GM19452 (cell line): ENCODE data around the gene BABAM2.
"Not testable (repeated sequence)": the region's sequence is repeated elsewhere in the genome, so short reads cannot be mapped to it uniquely, and the experiment has no call there.

Experiments used
- ATAC-seq: cut with Tn5 transposase; IDR thresholded peaks from one replicate; pipeline ENCODE4 v1.9.1; 2021; ENCODE audit not compliant: unreplicated experiment

BABAM2 gene

DNA sequence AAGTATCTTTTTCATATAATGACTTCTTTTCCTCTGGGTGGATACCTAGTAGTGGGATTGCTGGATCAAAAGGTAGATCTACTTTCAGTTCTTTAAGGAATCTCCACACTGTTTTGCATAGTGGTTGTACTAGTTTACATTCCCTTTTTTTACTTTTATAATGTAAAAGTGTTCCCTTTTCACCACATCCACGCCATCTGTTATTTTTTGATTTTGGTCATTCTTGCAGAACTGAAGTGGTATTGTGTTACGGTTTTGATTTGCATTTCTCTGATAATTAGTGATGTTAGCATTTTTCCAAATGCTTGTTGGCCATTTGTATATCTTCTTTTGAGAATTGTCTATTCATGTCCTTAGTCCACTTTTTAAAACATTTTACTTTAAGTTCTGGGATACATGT lies 127.9 kb downstream of the BABAM2 start:
- not testable (repeated sequence) for ATAC-seq

DNA sequence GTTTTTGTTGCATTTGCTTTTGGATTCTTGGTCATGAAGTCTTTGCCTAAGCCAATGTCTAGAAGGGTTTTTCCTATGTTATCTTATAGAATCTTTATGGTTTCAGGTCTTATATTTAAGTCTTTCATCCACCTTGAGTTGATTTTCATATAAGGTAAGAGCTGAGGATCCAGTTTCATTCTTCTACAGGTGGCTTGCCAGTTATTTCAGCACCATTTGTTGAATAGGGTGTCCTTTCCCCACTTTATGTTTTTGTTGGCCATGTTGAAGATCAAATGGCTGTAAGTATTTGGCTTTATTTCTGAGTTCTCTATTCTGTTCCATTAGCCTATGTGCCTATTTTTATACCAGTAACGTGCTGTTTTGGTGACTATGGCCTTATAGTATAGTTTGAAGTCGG lies 129.0 kb downstream of the BABAM2 start:
- not testable (repeated sequence) for ATAC-seq

DNA sequence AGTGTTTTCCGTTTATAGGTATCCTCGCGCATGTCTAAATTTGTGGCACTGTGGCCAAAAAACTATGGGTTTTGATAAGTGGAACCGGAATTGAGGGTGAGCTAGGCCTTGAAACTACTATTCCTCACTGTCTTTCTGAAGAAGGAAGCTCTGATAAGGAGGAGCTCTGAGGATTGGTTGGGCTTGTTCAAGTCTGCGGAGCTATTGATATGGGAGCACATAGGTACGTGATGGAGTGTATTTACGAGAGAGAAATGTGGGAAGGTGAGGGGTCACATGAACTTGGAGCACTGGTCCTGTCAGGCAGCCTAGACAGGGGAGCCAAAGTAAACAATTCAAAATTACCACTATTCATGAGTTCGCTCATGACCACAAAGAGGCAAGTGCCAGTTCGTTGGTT lies 131.4 kb downstream of the BABAM2 start:
- ATAC-seq = no peak

DNA sequence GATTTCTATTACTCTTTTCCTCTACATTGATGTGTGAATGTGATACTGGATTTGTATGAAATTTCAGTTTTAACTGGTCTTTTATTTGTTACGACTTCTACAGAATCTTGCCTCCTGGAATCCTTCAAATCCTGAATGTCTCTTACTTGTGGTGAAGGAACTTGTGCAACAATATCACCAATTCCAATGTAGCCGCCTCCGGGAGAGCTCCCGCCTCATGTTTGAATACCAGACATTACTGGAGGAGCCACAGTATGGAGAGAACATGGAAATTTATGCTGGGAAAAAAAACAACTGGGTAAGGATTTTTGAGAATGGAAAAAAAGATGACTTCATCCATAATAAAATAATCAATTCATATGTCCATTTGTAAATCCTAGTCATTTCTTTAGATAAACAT lies 134.6 kb downstream of the BABAM2 start:
- no peak for ATAC-seq

DNA sequence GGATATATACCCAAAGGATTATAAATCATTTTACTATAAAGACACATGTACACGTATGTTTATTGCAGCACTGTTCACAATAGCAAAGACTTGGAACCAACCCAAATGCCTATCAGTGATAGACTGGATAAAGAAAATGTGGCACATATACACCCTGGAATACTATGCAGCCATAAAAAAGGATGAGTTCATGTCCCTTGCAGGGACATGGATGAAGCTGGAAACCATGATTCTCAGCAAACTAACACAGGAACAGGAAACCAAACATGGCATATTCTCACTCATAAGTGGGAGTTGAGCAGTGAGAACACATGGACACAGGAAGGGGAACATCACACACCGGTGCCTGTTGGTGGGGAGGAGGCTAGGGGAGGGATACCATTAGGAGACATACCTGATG lies 135.7 kb downstream of the BABAM2 start:
- ATAC-seq = not testable (repeated sequence)

DNA sequence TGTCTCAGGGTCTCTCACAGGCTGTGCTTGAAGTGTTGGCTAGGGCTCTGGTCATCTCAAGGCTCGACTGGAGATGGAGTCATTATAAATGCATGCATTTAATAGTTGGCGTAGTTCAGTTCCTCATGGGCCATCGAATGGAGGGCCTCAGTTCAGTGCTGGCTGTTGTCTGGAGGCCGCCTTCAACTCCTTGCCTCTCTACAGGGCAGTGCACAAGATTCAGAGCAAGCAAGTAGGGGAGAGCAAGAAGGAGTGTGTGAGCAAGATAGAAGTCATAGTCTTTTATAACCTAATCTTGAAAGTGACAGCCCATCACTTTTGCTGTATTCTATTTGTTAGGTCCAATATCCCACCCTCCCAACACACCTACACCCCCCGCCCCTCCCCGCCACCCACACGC lies 137.5 kb downstream of the BABAM2 start:
- ATAC-seq = no peak

DNA sequence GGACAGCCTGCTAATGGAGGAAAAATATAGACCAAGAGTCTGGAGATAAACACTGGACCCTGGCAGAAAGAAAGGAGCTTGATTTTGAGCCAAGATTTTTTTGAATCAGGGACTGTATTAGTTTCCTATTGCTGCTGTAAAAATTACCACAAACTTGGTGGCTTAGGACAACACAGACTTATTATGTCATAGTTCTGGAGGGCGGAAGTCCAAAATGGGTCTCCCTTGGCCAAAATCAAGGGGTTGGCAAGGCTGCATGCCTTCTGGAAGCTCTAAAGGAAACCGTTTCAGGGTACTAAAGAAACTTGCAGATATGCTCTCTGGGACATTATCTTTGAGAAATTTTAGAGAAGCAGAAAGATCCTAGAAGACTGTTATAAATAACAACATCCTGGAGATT lies 140.1 kb downstream of the BABAM2 start:
- ATAC-seq = no peak

DNA sequence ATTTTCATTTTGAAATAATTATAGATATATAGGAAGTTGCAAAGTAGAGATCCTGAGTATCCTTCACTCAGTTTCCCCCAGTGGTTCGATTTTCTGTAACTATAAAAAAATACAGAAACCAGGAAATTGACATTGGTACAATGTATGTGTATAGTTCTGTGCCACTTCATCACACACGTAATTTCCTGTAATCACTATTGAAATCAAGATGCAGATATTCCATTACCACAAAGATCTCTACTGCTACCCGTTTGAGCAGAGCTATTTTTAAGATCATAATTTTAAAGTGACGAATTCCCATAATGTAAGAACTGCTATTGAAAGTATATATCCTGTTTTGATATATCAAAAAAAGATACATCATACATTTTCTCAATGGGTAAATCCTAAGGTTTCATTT lies 142.3 kb downstream of the BABAM2 start:
- ATAC-seq = no peak

DNA sequence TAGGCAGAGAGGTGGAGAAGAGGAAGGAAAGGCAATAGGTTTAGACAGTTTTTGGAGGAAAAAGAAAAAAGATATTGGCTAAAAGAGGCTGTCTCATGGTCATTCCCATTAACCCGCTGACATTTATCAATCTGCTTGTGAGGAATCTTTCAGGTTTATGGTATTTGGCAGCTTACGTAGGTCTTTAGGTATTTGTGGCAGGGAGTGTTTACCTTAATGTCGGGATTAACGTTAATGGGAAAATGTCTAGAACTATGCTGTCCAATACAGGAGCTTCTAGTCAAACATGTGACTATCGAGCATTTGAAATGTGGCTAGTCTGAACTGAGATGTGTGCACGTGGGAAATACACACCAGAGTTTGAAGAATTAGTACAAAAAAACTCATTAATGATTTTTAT lies 144.2 kb downstream of the BABAM2 start:
- no peak for ATAC-seq

DNA sequence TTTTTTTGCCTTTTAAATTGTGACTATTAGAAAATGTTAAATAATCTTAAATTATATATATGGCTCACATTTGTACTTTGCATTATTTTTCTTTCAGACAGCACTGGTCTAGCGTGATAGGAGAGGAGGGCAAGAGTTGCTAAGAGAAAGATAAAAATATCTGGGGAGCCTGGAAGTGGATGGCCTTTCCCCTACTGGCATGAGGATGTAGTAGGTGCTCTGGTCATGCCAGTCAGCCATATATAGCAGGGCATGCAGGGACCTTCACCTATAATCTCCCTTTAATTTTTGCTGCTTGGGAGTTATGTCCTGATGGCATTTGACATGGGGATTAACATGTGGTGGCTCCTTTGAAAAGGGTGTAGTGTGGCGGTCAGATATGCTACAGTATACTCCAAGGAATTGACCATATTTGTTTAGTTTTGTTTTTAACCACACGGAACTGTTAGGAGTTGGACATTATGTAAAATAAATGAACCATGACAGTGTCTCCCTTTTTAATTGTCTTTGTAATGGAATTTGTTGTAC lies 144.7 kb downstream of the BABAM2 start:
- no peak for ATAC-seq

DNA sequence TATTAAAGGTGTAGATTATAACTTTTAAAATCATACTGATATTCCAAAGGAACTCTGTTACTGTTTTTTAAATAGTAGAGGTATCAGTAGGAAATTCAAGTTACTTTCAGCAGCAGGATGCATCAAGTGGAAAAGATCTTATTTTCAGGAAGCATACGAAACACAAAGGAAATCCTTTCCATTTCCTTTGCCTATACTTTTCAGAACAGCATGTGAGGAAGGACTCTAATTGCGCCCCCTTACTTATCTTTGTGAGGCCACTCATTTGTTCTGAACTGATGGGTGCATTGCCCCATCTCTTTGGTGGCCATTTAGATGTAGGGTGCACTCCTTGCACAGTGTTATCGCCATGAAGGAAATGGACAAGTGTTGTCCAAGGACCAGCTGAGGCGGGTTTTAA lies 145.3 kb downstream of the BABAM2 start:
- ATAC-seq = no peak

DNA sequence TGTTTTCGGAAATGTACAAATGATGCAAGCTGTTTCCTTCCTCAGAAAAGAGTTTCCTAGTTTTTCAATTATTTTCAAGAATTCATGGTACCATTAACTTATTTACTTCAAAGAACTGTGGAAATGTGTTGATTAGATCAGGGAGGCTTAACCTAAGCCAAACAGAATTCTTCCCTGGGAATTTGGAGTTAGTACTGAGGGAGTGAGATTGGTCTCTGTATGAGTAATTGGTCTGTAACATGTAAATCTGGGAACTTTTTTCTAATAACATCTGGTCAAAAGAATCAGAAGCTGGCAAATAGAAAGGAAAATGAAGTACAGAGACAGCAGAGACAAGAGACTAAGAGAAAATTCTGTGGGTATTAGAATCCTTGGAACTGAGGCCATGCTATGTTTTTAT lies 145.8 kb downstream of the BABAM2 start:
- no peak for ATAC-seq

DNA sequence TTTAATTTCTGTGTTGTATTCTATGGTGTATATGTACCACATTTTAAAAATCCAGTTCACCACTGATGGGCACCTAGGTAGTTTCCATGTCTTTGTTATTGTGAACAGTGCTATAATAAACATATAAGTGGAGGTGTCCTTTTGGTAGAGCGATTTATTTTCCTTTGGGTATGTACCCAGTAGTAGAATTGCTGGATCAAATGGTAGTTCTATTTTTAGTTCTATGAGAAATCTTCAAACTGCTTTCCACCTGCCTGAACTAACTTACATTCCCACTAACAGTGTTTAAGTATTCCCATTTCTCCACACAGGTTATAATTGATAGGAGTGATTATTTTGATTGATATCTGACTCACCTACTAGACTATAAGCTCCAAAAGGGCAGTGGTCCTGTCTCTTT lies 148.2 kb downstream of the BABAM2 start:
- ATAC-seq = no peak

DNA sequence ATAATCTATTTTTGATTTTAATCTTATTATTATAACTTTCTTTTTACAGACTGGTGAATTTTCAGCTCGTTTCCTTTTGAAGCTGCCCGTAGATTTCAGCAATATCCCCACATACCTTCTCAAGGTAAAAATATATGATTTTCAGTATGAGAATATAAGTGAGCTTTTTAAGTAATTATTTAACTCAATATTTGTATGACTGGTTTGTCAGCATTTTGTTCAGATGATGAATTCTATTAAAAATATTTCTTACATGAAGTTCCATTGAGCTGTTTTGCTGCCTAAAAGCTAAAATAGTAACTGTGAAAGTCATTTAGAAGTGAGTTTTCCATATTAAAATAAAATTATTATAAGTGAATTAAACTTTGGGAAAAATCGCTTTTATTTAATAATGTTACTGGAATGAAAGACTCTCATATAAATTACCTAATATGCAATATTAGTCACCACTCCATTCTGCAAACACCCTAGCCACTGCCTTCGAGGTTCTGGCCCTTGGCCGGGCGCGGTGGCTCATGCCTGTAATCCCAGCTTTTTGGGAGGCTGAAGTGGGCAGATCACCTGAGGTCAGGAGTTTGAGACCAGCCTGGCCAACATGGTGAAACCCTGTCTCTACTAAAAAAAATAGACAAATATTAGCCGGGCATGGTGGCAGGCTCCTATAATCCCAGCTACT lies 155.3 kb downstream of the BABAM2 start:
- no peak for ATAC-seq

DNA sequence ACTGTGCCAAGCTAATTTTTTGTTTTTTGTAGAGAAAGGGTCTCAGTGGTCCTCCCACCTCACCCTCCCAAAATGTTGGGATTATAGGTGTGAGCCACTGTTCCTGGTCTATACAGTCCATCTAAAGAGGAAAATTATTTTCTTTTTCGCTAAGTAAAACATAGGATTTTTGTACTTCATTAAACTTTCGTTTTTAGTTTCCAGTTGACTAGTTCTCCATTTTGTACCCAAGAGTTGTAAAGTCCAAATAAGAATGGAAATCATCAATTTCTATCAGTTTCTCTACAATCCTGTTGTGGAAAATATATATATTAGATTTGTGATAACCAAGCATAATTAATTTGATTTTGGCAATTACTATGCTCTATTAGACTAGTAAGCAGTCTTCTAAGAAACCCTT lies 156.4 kb downstream of the BABAM2 start:
- no peak for ATAC-seq

DNA sequence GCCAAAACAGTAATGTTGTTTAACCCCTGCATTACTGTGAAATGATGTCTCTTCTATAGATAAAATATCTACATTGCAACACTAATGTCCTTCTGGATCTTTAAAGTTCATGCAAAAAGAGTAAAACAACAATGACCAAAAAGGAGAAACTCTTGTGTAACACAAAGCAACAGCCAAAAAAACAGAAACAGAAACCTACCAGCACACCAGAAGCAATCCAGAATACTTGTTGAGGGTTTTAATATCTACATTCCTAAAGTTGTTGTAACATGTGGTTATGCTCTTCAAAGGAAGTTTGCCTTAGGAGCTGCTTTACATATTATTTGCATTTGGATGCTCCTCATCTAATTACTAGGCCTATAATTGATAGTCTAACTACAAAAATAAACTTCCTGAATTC lies 157.2 kb downstream of the BABAM2 start:
- no peak for ATAC-seq

DNA sequence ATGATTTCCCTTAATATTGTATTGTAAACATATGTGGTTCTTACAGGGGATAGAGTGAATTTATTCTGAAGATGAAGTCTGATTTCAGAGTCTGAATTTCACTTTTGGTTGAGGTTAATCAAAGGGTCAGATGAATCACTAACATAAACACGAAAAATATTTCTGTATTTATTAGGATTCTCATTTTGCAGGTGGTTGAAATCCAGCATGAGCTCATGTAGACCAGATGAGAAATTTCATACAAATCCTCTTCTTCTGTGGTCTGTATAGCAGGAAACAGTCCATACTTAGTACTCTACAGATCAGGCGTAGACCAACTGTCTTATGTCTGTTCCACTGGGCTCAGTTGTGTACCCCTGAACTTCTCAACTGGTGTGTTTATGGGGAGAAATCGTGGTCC lies 157.8 kb downstream of the BABAM2 start:
- no peak for ATAC-seq

DNA sequence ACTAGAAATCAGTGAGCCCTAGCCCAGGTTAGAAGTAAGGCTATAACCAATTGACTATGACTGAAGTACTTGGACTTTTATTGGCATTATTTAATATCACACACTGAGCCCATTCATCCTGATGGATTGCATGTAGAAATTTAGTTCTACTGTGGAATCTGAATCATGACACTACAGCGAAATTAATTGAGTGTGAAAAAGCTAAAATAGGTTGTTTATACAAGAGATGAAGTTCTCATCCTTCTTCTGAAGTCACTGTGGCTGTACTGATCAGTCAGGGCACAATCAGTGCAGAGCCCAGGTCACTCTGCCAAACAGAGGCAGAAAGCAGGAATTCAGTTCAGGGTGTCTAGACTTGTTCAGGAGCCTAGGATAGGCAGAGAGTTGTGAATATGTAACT lies 158.9 kb downstream of the BABAM2 start:
- ATAC-seq = no peak

DNA sequence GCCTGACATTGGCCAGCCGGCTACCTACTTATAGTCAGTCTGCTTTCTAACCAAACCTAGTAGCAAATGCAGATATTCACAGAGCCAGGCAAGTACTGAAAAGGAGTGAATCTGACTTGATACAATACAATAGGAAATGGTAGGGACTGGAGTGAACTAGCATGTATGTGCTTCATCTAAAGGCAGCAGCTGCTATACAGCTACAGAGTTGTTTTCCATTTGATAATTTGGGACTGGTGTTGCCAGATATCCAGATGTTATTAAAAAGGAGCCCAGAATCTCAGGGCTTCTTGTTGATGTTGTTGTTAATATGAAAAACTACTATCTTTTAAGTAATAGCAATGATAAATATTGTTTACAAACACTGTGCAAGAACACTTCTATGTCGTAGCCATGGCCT lies 159.4 kb downstream of the BABAM2 start:
- ATAC-seq = no peak

DNA sequence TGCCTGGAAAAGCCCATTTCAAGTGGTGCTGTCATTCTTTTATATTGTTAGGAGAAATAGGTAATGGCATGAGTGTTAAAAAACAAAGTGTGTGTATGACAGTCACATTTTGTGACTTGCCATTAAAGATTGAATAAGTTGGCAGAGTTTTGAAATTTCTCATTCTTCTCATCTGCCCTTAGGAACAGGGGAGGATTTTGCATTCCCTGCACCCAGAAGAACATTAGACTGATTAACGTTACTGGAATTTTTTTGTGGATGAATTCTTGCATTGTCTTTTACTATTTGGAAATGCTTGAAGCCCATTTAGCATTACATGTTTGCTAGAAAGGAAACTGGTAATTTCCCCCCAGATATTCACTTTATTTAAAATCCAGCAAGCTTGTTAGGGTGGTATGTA lies 162.2 kb downstream of the BABAM2 start:
- ATAC-seq = no peak

DNA sequence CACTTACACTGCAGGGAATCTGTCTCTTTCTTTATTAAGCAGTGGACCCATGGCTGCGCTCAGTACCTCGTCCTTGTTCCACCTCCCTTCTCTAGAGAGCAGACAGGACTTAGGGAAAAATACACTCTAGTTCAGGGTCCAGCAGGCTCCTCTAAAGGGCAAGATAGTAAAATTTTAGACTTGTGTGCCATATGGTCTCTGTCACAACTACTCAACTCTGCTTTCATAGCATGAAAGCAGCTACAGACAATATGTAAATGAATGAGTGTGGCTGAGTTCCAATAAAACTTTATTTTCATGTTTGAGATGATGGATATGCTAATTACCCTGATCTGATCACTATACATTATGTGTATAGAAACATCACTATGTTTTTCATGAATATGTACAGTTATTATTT lies 163.1 kb downstream of the BABAM2 start:
- no peak for ATAC-seq

DNA sequence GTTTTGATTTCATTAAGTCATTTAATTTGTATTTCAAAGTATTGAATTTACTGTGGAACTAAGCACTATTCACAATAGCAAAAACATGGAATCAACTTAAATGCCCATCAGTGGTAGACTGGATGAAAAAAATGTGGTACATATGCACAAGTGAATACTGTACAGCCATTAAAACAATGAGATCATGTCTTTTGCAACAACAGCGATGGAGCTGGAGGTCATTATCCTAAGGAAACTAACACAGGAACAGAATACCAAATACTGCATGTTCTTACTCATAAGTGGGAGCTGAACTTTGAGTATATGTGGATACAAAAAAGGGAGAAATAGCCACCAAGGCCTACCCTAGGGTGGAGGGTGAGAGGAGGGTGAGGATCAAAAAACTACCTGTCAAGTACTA lies 164.4 kb downstream of the BABAM2 start:
- no peak for ATAC-seq

DNA sequence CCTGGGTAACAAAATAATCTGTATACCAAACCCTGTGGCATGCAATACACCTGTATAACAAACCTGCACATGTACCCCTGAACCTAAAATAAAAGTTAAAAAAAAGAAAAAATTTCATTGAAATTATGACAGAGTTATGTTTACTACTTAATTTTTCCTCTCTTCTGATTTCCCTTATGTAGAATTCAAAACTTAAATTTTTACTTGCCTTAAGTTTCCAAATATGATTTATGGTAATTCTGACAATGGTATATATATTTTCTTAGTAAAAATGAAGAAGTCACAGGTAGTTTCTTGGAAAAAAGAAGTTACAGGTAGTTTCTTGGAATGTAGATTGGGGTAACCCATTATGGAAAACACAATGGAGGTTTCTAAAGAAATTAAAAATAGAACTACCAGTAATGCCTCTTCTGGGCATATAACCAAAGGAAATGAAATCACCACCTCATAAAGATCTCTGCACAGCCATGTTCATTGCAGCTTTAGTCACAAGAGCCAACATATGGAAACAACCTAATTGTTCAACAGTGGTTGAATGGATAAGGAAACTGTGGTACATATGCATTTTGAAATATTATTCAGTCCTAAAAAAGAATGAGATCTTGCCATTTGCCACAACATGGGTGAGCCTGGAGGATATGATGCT lies 164.9 kb downstream of the BABAM2 start:
- no peak for ATAC-seq
